ENCODE results near the gene GSTM3. TPM values are rescaled to one million over a fixed set of nuclear protein-coding genes. Genes with fewer than 3 reads are reported as not detected.

Gene GSTM3
- total and polyA plus RNA-seq, 2 of the 13 experiments (the other 11 are each of a cell fraction or from before 2014, with no cell fraction given), result 127 to 142 TPM

DNA sequence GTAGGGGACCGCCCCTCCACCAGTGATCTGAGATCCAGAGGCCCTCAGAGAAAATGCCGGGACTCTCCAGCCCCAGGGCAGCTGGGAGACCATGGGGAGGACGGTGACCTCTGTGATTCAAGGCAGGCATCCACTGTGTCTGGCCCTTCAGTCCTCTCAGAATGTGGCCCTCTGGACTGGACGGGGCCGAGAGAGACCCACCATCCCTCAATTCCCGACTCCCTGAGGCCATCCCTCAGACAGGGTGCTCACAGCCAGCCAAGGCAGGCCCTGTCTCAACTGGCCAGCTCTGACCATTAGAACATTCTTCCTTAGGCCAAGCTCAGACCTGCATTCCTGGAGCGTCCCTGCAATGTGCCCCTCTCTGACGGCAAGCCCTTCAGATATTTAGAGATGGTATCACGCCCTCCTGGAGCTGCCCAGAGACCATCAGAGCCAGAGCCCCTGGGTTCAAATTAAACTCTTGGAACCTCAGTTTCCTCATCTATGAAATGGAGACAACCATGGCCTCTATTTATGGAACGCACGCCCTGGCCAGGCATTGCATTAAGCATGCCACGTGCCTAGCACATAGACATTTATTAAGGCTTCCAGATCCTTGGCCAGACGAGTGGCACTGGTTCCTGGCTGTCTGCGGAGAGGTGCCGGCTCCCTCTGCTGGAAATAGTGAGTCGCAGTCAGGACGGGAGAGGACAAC lies 32.5 kb upstream of the GSTM3 start (continued):
- TF ChIP-seq, protein P1, sequence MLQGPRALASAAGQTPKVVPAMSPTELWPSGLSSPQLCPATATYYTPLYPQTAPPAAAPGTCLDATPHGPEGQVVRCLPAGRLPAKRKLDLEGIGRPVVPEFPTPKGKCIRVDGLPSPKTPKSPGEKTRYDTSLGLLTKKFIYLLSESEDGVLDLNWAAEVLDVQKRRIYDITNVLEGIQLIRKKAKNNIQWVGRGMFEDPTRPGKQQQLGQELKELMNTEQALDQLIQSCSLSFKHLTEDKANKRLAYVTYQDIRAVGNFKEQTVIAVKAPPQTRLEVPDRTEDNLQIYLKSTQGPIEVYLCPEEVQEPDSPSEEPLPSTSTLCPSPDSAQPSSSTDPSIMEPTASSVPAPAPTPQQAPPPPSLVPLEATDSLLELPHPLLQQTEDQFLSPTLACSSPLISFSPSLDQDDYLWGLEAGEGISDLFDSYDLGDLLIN (CRISPR knock-in tag; IDR thresholded peaks at IDR 0.05; ENCODE audit: borderline replicate concordance), result no peak
- TF ChIP-seq ZBTB1 (CRISPR knock-in tag; IDR thresholded peaks at IDR 0.05; ENCODE audit: borderline replicate concordance) (no peak), NRL (CRISPR knock-in tag; IDR thresholded peaks at IDR 0.05; ENCODE audit: borderline replicate concordance) (0 out of 2 replicates have a peak, but pooled peaks have one; percentile 40), ZNF878 (CRISPR knock-in tag; IDR thresholded peaks at IDR 0.05) (no peak), POLR2AphosphoS5 (IDR thresholded peaks at IDR 0.05; ENCODE audit: low read depth, low read length) (no peak), ZNF782 (CRISPR knock-in tag; IDR thresholded peaks at IDR 0.05; ENCODE audit: borderline replicate concordance) (no peak), SMARCE1 (IDR thresholded peaks at IDR 0.05; ENCODE audit: borderline replicate concordance) (no peak), ZNF10 (CRISPR knock-in tag; IDR thresholded peaks at IDR 0.05; ENCODE audit: borderline replicate concordance, low read depth) (no peak), ZKSCAN8 (CRISPR knock-in tag; IDR thresholded peaks at IDR 0.05; ENCODE audit: borderline replicate concordance) (no peak), PBX3 (CRISPR knock-in tag; IDR thresholded peaks at IDR 0.05; ENCODE audit: borderline replicate concordance) (no peak), NR2F1 (CRISPR knock-in tag; IDR thresholded peaks at IDR 0.05) (no peak)
- TF ChIP-seq, protein P2, sequence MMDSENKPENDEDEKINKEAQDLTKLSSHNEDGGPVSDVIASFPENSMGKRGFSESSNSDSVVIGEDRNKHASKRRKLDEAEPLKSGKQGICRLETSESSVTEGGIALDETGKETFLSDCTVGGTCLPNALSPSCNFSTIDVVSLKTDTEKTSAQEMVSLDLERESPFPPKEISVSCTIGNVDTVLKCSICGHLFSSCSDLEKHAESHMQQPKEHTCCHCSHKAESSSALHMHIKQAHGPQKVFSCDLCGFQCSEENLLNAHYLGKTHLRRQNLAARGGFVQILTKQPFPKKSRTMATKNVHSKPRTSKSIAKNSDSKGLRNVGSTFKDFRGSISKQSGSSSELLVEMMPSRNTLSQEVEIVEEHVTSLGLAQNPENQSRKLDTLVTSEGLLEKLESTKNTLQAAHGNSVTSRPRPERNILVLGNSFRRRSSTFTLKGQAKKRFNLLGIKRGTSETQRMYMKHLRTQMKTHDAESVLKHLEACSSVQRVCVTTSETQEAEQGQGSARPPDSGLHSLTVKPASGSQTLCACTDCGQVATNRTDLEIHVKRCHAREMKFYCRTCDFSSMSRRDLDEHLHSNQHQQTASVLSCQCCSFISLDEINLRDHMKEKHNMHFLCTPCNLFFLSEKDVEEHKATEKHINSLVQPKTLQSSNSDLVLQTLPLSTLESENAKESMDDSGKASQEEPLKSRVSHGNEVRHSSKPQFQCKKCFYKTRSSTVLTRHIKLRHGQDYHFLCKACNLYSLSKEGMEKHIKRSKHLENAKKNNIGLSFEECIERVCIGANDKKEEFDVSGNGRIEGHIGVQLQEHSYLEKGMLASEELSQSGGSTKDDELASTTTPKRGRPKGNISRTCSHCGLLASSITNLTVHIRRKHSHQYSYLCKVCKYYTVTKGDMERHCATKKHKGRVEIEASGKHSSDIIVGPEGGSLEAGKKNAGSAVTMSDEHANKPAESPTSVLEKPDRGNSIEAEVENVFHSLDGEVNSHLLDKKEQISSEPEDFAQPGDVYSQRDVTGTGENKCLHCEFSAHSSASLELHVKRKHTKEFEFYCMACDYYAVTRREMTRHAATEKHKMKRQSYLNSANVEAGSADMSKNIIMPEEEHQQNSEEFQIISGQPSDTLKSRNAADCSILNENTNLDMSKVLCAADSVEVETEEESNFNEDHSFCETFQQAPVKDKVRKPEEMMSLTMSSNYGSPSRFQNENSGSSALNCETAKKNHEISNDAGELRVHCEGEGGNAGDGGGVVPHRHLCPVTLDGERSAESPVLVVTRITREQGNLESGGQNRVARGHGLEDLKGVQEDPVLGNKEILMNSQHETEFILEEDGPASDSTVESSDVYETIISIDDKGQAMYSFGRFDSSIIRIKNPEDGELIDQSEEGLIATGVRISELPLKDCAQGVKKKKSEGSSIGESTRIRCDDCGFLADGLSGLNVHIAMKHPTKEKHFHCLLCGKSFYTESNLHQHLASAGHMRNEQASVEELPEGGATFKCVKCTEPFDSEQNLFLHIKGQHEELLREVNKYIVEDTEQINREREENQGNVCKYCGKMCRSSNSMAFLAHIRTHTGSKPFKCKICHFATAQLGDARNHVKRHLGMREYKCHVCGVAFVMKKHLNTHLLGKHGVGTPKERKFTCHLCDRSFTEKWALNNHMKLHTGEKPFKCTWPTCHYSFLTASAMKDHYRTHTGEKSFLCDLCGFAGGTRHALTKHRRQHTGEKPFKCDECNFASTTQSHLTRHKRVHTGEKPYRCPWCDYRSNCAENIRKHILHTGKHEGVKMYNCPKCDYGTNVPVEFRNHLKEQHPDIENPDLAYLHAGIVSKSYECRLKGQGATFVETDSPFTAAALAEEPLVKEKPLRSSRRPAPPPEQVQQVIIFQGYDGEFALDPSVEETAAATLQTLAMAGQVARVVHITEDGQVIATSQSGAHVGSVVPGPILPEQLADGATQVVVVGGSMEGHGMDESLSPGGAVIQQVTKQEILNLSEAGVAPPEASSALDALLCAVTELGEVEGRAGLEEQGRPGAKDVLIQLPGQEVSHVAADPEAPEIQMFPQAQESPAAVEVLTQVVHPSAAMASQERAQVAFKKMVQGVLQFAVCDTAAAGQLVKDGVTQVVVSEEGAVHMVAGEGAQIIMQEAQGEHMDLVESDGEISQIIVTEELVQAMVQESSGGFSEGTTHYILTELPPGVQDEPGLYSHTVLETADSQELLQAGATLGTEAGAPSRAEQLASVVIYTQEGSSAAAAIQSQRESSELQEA (CRISPR knock-in tag; IDR thresholded peaks at IDR 0.05; ENCODE audit: not compliant biosample characterization), result no peak
- TF ChIP-seq, protein P3, sequence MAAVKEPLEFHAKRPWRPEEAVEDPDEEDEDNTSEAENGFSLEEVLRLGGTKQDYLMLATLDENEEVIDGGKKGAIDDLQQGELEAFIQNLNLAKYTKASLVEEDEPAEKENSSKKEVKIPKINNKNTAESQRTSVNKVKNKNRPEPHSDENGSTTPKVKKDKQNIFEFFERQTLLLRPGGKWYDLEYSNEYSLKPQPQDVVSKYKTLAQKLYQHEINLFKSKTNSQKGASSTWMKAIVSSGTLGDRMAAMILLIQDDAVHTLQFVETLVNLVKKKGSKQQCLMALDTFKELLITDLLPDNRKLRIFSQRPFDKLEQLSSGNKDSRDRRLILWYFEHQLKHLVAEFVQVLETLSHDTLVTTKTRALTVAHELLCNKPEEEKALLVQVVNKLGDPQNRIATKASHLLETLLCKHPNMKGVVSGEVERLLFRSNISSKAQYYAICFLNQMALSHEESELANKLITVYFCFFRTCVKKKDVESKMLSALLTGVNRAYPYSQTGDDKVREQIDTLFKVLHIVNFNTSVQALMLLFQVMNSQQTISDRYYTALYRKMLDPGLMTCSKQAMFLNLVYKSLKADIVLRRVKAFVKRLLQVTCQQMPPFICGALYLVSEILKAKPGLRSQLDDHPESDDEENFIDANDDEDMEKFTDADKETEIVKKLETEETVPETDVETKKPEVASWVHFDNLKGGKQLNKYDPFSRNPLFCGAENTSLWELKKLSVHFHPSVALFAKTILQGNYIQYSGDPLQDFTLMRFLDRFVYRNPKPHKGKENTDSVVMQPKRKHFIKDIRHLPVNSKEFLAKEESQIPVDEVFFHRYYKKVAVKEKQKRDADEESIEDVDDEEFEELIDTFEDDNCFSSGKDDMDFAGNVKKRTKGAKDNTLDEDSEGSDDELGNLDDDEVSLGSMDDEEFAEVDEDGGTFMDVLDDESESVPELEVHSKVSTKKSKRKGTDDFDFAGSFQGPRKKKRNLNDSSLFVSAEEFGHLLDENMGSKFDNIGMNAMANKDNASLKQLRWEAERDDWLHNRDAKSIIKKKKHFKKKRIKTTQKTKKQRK (IDR thresholded peaks at IDR 0.05; ENCODE audit: low read length), result no peak

Measured in HepG2 (cell line).